ENCODE data around the gene CDIP1. TPM values are rescaled to one million over a fixed set of nuclear protein-coding genes. Genes with fewer than 3 reads are reported as not detected.

CDIP1 gene
- total and polyA plus RNA-seq, 2 of the 8 experiments (the other 6 are each of a cell fraction or from before 2014, with no cell fraction given), result 56.6 to 76.3 TPM

DNA sequence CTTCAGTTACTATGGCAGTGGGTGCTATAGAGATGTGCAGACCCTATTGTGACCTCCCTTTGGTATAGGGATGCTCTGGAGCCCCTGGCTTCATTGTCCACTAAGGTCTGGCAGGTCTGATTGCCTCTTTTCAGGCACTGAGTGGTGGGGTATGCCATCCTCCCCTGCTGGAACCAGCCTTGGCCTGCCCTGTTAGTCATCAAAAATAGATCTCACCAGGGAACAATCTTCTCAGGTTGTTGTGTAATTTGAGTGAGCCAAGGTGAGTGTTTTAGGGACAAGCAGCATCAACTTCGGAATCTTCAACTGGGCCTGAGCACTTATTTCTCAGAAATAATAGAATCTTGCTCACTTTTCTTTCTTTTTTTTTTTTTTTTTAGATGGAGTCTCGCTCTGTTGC lies 42.8 kb downstream of the CDIP1 start:
- no peaks in the 10 kb centered on the region for H4K20me1 ChIP-seq (replicated peaks in 1 of 2; ENCODE audit: control insufficient read depth in 1 of 2, insufficient read depth in 2 of 2, low read length in 2 of 2)
- 92% methylated on average over 1 of the region's 2 CpGs; no CpG with 5 or more reads in 1 of the 2 experiments for WGBS, 2 experiments (ENCODE audit: extremely low coverage in 1 of 2, insufficient coverage in 1 of 2, insufficient read length in 1 of 2, insufficient replicate concordance in 2 of 2, low coverage in 1 of 2, low lambda C conversion rate in 2 of 2, missing lambda C conversion rate in 1 of 2)
- no peaks in the 10 kb centered on the region for H3K9me3 ChIP-seq (ENCODE audit: insufficient read depth in 2 of 2, low read depth in 1 of 2, low read length in 1 of 2)
- FAIRE-seq (no peak), DNase-seq (ENCODE audit: low read depth in 1 of 2, low spot score in 2 of 2) (no peak)
- no peak overlapping the region for H3K4me2 ChIP-seq (ENCODE audit: insufficient read depth in 1 of 2, low read depth in 2 of 2, low read length in 2 of 2)
- TF ChIP-seq CHD2 (IDR thresholded peaks at IDR 0.05; ENCODE audit: low read length) (no peak), HDAC2 (IDR thresholded peaks at IDR 0.05; ENCODE audit: borderline replicate concordance in 1 of 2, low read depth in 2 of 2, low read length in 2 of 2) (no peak), GABPA (IDR thresholded peaks at IDR 0.05; ENCODE audit: borderline replicate concordance, insufficient read depth, low read length) (no peak)
- TF ChIP-seq, protein P1, sequence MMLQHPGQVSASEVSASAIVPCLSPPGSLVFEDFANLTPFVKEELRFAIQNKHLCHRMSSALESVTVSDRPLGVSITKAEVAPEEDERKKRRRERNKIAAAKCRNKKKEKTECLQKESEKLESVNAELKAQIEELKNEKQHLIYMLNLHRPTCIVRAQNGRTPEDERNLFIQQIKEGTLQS (IDR thresholded peaks at IDR 0.05; ENCODE audit: insufficient read depth, low read depth, low read length), result no peak
- no peak overlapping the region for H3K9ac ChIP-seq (replicated peaks in 1 of 4; ENCODE audit: extremely low read depth in 1 of 4, low read depth in 3 of 4, low read length in 3 of 4)
- no peak overlapping the region for H2BK15ac ChIP-seq (ENCODE audit: low read length)
- ChIA-PET POLR2A (ENCODE audit: partially characterized antibody) (no interaction called here), CTCF (ENCODE audit: partially characterized antibody) (interaction anchor here (1.5 to 2.3 kb wide), 2 partner anchors 10 to 53 kb away, joined by 3 to 15 read pairs; no protein-coding TSS in a partner anchor)
- H2BK12ac ChIP-seq (ENCODE audit: low read depth, low read length), result no peak overlapping the region
- no peak overlapping the region for H3K18ac ChIP-seq (ENCODE audit: extremely low read depth, low read length)
- no peak overlapping the region for H3K23ac ChIP-seq (ENCODE audit: insufficient read length)
- no peak overlapping the region for H4K5ac ChIP-seq (ENCODE audit: insufficient read length, low read depth, low read length)
- no peak overlapping the region for H3K27ac ChIP-seq (ENCODE audit: low read depth, low read length)
- H2AFZ ChIP-seq (ENCODE audit: low read length), result no peak overlapping the region
- 0 out of 2 replicates have a peak overlapping the region, but pooled peaks have one; percentile 61 for H2AK5ac ChIP-seq (ENCODE audit: low read depth, low read length)
- no peak overlapping the region for H4K8ac ChIP-seq (ENCODE audit: extremely low read depth, insufficient read depth, low read length)
- H3K36me3 ChIP-seq (ENCODE audit: control insufficient read depth in 2 of 4, insufficient read depth in 4 of 4, low read length in 3 of 4), result no peaks in the 10 kb centered on the region; a peak in 1 of 8 replicates
- no peak overlapping the region for H3K4ac ChIP-seq (replicated peaks; ENCODE audit: insufficient read length, low read depth, low read length)
- no peaks in the 10 kb centered on the region for H3K27me3 ChIP-seq (replicated peaks in 1 of 4; ENCODE audit: control insufficient read depth in 3 of 4, extremely low read depth in 1 of 4, insufficient read depth in 3 of 4, low read length in 3 of 4)
- H3K14ac ChIP-seq (ENCODE audit: insufficient read length), result no peak overlapping the region
- H2BK120ac ChIP-seq (replicated peaks; ENCODE audit: low read depth, low read length), result no peak overlapping the region
- H3K23me2 ChIP-seq (ENCODE audit: low read depth, low read length), result no peaks in the 10 kb centered on the region
- no peak overlapping the region for H2BK20ac ChIP-seq (ENCODE audit: low read length)
- H3K79me2 ChIP-seq (ENCODE audit: control insufficient read depth in 1 of 2, insufficient read depth in 2 of 2, low read length in 2 of 2), result peaks cover 0 to 6% of the 10 kb centered on the region in 2 experiments; a peak in 1 of 4 replicates
- H3K4me1 ChIP-seq (replicated peaks in 1 of 4; ENCODE audit: control insufficient read depth in 3 of 4, insufficient read depth in 4 of 4, low read length in 3 of 4), result no peaks in the 10 kb centered on the region
- H3K4me3 ChIP-seq (ENCODE audit: extremely low read depth in 1 of 4, insufficient read depth in 2 of 4, low read depth in 3 of 4, low read length in 4 of 4), result no peak overlapping the region
- no peak overlapping the region for H4K91ac ChIP-seq (replicated peaks; ENCODE audit: insufficient read length, low read length)
- peaks cover 2% of the 10 kb centered on the region for H3K79me1 ChIP-seq (ENCODE audit: low read depth, low read length)
- H3K56ac ChIP-seq (replicated peaks; ENCODE audit: insufficient read length, low read depth, low read length), result no peak overlapping the region
- no peak overlapping the region for H2BK5ac ChIP-seq (ENCODE audit: low read depth, low read length)

Measured in H1 (cell line).